K562 (cell line): Measurements from ENCODE around the gene TNFAIP8L1. TPM values are rescaled to one million over a fixed set of nuclear protein-coding genes. Genes with fewer than 3 reads are reported as not detected.

Experiments used
- ATAC-seq: fragments of 200-7000 bp; cut with Tn5 transposase; 3 replicates; pipeline ENCODE4 v1.9.1; 2020; ENCODE audit warnings: moderate library complexity
- BruUV-seq: library from RNA; stranded (reverse); fragments of 400-500 nt; replicated peaks from 2 replicates; lab custom pipeline; 2021; lab: Mats Ljungman, UMichigan
- CTCF ChIA-PET: fragments of 300-600 bp; formaldehyde crosslinking; extraction: SDS; loops from one replicate; lab custom pipeline; 2021; ENCODE audit warnings: low intra/inter-chr PET ratio; lab: Yijun Ruan, JAX
- POLR2A ChIA-PET: fragments of 300-600, 350-650 bp; sonication (Branson Sonifier 250); formaldehyde crosslinking; extraction: SDS; loops from one replicate; lab custom pipeline; 2021; ENCODE audit warnings: antibody characterized with exemption, inconsistent platforms; lab: Yijun Ruan, JAX
- DNase-seq, 4 experiments: peaks; one replicate each; pipeline versions ENCODE4 v3.0.0 to v3.0.0-alpha.2; 2011 to 2018; ENCODE audit warnings: low spot score in 3 of 4, mixed read lengths in 3 of 4; ENCODE audit errors: extremely low read depth in 1 of 4
- FAIRE-seq: peaks from 2 replicates; lab custom pipeline; 2011; peaks lifted over from hg19 to GRCh38; lab: Jason Lieb, UNC
- H2AFZ ChIP-seq: 2 replicates; pipeline ENCODE4 v1.6.0; 2011; ENCODE audit warnings: low read depth, low read length, control low read depth, inconsistent platforms
- H3K27ac ChIP-seq: fragments of 200-600 bp; 3 replicates; pipeline ENCODE4 v1.8.0; 2011; ENCODE audit warnings: low read depth, mild to moderate bottlenecking, control low read depth, inconsistent platforms, low read length, moderate library complexity, mixed read lengths; ENCODE audit errors: extremely low read depth
- H3K27me3 ChIP-seq, 2 experiments: fragments of 300-600 bp in 1 of 2; 2 replicates in 1 of 2; 3 replicates in 1 of 2; pipeline versions ENCODE4 v1.6.0 to v1.8.0; 2011; ENCODE audit warnings: inconsistent platforms in 2 of 2, low read length in 2 of 2, mild to moderate bottlenecking in 1 of 2, mixed read lengths in 1 of 2, moderate library complexity in 1 of 2; ENCODE audit not compliant: control insufficient read depth in 2 of 2, insufficient read depth in 2 of 2
- H3K36me3 ChIP-seq: fragments of 300-600 bp; 3 replicates; pipeline ENCODE4 v1.8.0; 2011; ENCODE audit warnings: mild to moderate bottlenecking, low read length, inconsistent platforms; ENCODE audit not compliant: control insufficient read depth, insufficient read depth
- H3K4me1 ChIP-seq, 2 experiments: fragments of 200-600 bp in 1 of 2; replicated peaks in 1 of 2; 2 replicates in 1 of 2; 3 replicates in 1 of 2; pipeline versions ENCODE4 v1.5.1 to v1.8.0; 2011; ENCODE audit warnings: inconsistent platforms in 2 of 2, low read length in 2 of 2, mild to moderate bottlenecking in 1 of 2, mixed read lengths in 1 of 2, moderate library complexity in 1 of 2; ENCODE audit not compliant: control insufficient read depth in 2 of 2, insufficient read depth in 2 of 2
- H3K4me2 ChIP-seq: 2 replicates; pipeline ENCODE4 v1.6.1; 2011; ENCODE audit warnings: low read length, control low read depth, inconsistent platforms, mixed read lengths; ENCODE audit not compliant: insufficient read depth
- H3K4me3 ChIP-seq: fragments of 200-600 bp; sonication (generic), shearing (Covaris generic); 2 replicates; pipeline ENCODE4 v1.5.1; 2016; ENCODE audit warnings: control low read depth, inconsistent platforms
- H3K79me2 ChIP-seq: fragments of 200-600 bp; 3 replicates; pipeline ENCODE4 v1.8.0; 2011; ENCODE audit warnings: low read length, inconsistent platforms; ENCODE audit not compliant: control insufficient read depth, insufficient read depth
- H3K9ac ChIP-seq, 2 experiments: 2 replicates each; pipeline versions ENCODE4 v1.6.0 to v1.6.1; 2011; ENCODE audit warnings: low read depth in 2 of 2, low read length in 2 of 2, control low read depth in 1 of 2, inconsistent platforms in 1 of 2, mild to moderate bottlenecking in 1 of 2, mixed read lengths in 1 of 2; ENCODE audit not compliant: insufficient read depth in 1 of 2
- H3K9me1 ChIP-seq: one replicate; pipeline ENCODE4 v1.6.0; 2011; ENCODE audit warnings: inconsistent platforms, mild to moderate bottlenecking, low read length, moderate library complexity; ENCODE audit not compliant: control insufficient read depth, insufficient read depth
- H3K9me3 ChIP-seq: replicated peaks from 2 replicates; pipeline ENCODE4 v1.5.1; 2011; ENCODE audit warnings: low read depth, low read length, inconsistent platforms; ENCODE audit not compliant: control insufficient read depth, insufficient read depth
- H4K20me1 ChIP-seq: replicated peaks from 2 replicates; pipeline ENCODE4 v1.6.1; 2011; ENCODE audit warnings: low read length, inconsistent platforms, mixed read lengths; ENCODE audit not compliant: control insufficient read depth, insufficient read depth
- C11orf30 ChIP-seq: fragments of 450-650 bp; IDR thresholded peaks from 2 replicates; pipeline ENCODE4 v1.6.1; 2016; ENCODE audit warnings: low read depth, mild to moderate bottlenecking
- GABPA ChIP-seq: fragments of 200-800 bp; sonication (Bioruptor generic); conservative IDR thresholded peaks from 2 replicates; pipeline ENCODE4 v1.6.1; 2016; ENCODE audit warnings: low read depth, missing genetic modification characterization, missing compliant biosample characterization
- GATA2 ChIP-seq: sonication (generic); formaldehyde crosslinking; IDR thresholded peaks from 2 replicates; pipeline ENCODE4 v1.4.0; 2020; ENCODE audit warnings: mild to moderate bottlenecking, missing genetic modification reagents
- HDAC8 ChIP-seq: fragments of 450-650 bp; IDR thresholded peaks from 2 replicates; pipeline ENCODE4 v1.6.1; 2016; ENCODE audit warnings: mild to moderate bottlenecking, missing genetic modification characterization, moderate library complexity, missing compliant biosample characterization
- HOMEZ ChIP-seq: fragments of 250-450 bp; sonication (Bioruptor Pico); IDR thresholded peaks from 2 replicates; pipeline ENCODE4 v1.4.0; 2020; ENCODE audit warnings: mild to moderate bottlenecking, moderate library complexity
- MAFG ChIP-seq: fragments of 450-650 bp; conservative IDR thresholded peaks from 2 replicates; pipeline ENCODE4 v1.6.1; 2016; ENCODE audit warnings: missing genetic modification characterization, missing compliant biosample characterization
- NFATC3 ChIP-seq: fragments of 450-650 bp; IDR thresholded peaks from 2 replicates; pipeline ENCODE4 v1.6.1; 2017; ENCODE audit warnings: mild to moderate bottlenecking
- RBM39 ChIP-seq: fragments of 200-400 bp; formaldehyde crosslinking; optimal IDR thresholded peaks from 2 replicates; pipeline ENCODE3; 2018; ENCODE audit warnings: low read depth, low read length
- SIN3A ChIP-seq, 2 experiments: fragments of 150-350 bp in 1 of 2; IDR thresholded peaks; 2 replicates each; pipeline ENCODE4 v1.6.1; 2011 to 2016; ENCODE audit warnings: borderline replicate concordance in 2 of 2, low read depth in 2 of 2, low read length in 2 of 2, mild to moderate bottlenecking in 2 of 2, moderate library complexity in 2 of 2; ENCODE audit not compliant: control insufficient read depth in 1 of 2
- SMARCC2 ChIP-seq: fragments of 450-650 bp; IDR thresholded peaks from 2 replicates; pipeline ENCODE4 v1.6.1; 2017; ENCODE audit warnings: antibody characterized with exemption, moderate library complexity, mild to moderate bottlenecking, low read depth
- TSHZ1 ChIP-seq: fragments of 250-450 bp; sonication (Bioruptor Pico); IDR thresholded peaks from 2 replicates; pipeline ENCODE4 v1.4.0; 2020; ENCODE audit warnings: mild to moderate bottlenecking, moderate library complexity
- WGBS: fragments of 100-300 bp; shearing (Covaris generic); methylation state at CpG from one replicate; pipeline ENCODE4 v1.1.6; 2016; ENCODE audit warnings: low coverage, mixed read lengths; ENCODE audit not compliant: insufficient coverage; ENCODE audit errors: missing lambda C conversion rate; 5-methylcytosine and 5-hydroxymethylcytosine counted together
- in situ Hi-C: fragments of 300-500 bp; cut with MboI; formaldehyde crosslinking; loops from 4 replicates; pipeline ENCODE4 v1.15.0; 2018; ENCODE audit warnings: inconsistent platforms, mixed read lengths
- intact Hi-C: fragments of 100-400 bp; cut with micrococcal nuclease; formaldehyde crosslinking; loops from 2 replicates; pipeline ENCODE4 v1.14.2; 2022
- polyA plus RNA-seq, 8 experiments: library from polyadenylated mRNA; depleted of rRNA in 4 of 8; stranded (reverse) in 5 of 8; unstranded in 3 of 8; fragments of >200 nt; fragmentation: Nextera tagmentation in 2 of 8; fragmentation: Illumina TruSeq in 1 of 8; extraction: Ambion mirVana in 2 of 8; extraction: Trizol in 1 of 8; gene quantifications; 2 replicates each; pipeline versions ENCODE4 v1.2.1 to v1.2.3, GENCODE V29; 2011 to 2014; ENCODE audit warnings: inconsistent platforms in 1 of 8, missing spikeins in 1 of 8
- total RNA-seq, 7 experiments: library from RNA; depleted of rRNA in 6 of 7; stranded (reverse); fragments of >200 nt in 6 of 7; fragmentation: Illumina TruSeq in 2 of 7; extraction: Trizol in 2 of 7; gene quantifications; 2 replicates each; pipeline versions ENCODE4 v1.2.1 to v1.2.3, GENCODE V29; 2011 to 2021; ENCODE audit warnings: low replicate concordance in 1 of 7
- TF ChIP-seq, protein P1 (sequence below): fragments of 450-650 bp; conservative IDR thresholded peaks from 2 replicates; pipeline ENCODE4 v1.6.1; 2016; ENCODE audit warnings: missing genetic modification characterization, low read depth, mild to moderate bottlenecking, missing compliant biosample characterization, moderate library complexity
- TF ChIP-seq, protein P2 (sequence below), 2 experiments: IDR thresholded peaks in 1 of 2; conservative IDR thresholded peaks in 1 of 2; 2 replicates each; pipeline ENCODE4 v1.6.1; 2016; ENCODE audit warnings: low read depth in 2 of 2, mild to moderate bottlenecking in 1 of 2, missing compliant biosample characterization in 1 of 2, missing genetic modification characterization in 1 of 2, moderate library complexity in 1 of 2

Gene TNFAIP8L1
- total and polyA plus RNA-seq, 9 of the 15 experiments (the other 6 are each of a cell fraction or from before 2014, with no cell fraction given), result 0.69 to 9.3 (median 4.9) TPM

DNA sequence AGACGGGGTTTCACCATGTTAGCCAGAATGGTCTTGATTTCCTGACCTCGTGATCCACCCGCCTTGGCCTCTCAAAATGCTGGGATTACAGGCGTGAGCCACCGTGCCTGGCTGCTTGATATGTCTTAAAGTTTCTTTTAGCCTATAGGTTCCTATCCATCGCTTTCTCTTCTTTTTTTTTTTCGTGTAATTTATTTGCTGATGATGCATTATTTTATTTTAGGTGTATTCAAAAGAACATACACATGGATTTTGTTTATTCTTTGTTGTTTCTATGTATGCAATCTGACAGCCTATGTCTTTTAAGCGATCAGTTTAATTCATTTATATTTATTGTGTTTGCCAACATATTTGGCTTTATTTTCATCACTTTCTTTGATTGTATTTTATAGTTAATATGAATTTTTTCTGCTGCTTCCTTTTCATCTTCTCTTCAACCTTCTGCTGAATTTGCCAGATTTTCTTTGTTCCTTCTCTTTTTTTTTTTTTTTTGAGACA lies 26.0 kb upstream of the TNFAIP8L1 start:
- Histone ChIP-seq H3K27me3 (peaks cover 0 to 3% of the 10 kb centered on the region in 2 experiments; a peak in 2 of 5 replicates), H3K4me3 (no peak overlapping the region), H3K36me3 (no peaks in the 10 kb centered on the region), H3K9me3 (no peaks in the 10 kb centered on the region), H3K4me1 (peaks cover 5% of the 10 kb centered on the region in 2 experiments; a peak in 2 of 5 replicates), H3K9me1 (no peaks in the 10 kb centered on the region), H2AFZ (no peak overlapping the region), H3K4me2 (no peak overlapping the region), H4K20me1 (no peaks in the 10 kb centered on the region), H3K79me2 (no peaks in the 10 kb centered on the region), H3K27ac (no peak overlapping the region), H3K9ac (no peak overlapping the region)
- DNase-seq (no peak), FAIRE-seq (no peak), ATAC-seq (no peak)
- in situ Hi-C loops, result no loop called here
- no TSS peak for BruUV-seq
- CTCF ChIA-PET, result no interaction called here
- POLR2A ChIA-PET, result no interaction called here
- 27% methylated on average over 8 of the region's 8 CpGs for WGBS
- intact Hi-C loops, result no loop called here
- TF ChIP-seq NFATC3 (no peak), GATA2 (CRISPR knock-in tag) (no peak), HOMEZ (CRISPR knock-in tag) (no peak), GABPA (tag) (no peak), HDAC8 (tag) (no peak), SIN3A (IDR thresholded peaks at IDR 0.05; ENCODE audit: borderline replicate concordance in 2 of 2, control insufficient read depth in 1 of 2, low read depth in 2 of 2, low read length in 2 of 2) (no peak), SMARCC2 (no peak), RBM39 (no peak), MAFG (peak; percentile 95), C11orf30 (peak; percentile 95), TSHZ1 (CRISPR knock-in tag) (no peak)
- TF ChIP-seq, protein P1, sequence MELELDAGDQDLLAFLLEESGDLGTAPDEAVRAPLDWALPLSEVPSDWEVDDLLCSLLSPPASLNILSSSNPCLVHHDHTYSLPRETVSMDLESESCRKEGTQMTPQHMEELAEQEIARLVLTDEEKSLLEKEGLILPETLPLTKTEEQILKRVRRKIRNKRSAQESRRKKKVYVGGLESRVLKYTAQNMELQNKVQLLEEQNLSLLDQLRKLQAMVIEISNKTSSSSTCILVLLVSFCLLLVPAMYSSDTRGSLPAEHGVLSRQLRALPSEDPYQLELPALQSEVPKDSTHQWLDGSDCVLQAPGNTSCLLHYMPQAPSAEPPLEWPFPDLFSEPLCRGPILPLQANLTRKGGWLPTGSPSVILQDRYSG (tag), result no peak
- TF ChIP-seq, protein P2, sequence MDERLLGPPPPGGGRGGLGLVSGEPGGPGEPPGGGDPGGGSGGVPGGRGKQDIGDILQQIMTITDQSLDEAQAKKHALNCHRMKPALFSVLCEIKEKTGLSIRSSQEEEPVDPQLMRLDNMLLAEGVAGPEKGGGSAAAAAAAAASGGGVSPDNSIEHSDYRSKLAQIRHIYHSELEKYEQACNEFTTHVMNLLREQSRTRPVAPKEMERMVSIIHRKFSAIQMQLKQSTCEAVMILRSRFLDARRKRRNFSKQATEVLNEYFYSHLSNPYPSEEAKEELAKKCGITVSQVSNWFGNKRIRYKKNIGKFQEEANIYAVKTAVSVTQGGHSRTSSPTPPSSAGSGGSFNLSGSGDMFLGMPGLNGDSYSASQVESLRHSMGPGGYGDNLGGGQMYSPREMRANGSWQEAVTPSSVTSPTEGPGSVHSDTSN (CRISPR knock-in tag; IDR thresholded peaks at IDR 0.05; ENCODE audit: low read depth), result no peak
- TF ChIP-seq, protein P2 (tag; conservative IDR thresholded peaks at IDR 0.05; ENCODE audit: low read depth), result no peak
